ENCODE data around the gene GRXCR1. TPM values are rescaled to one million over a fixed set of nuclear protein-coding genes. Genes with fewer than 3 reads are reported as not detected.

Gene GRXCR1
- total and polyA plus RNA-seq, 2 experiments from 2014 or later: not detected

- peaks cover 31% of the 10 kb centered on the region; the same call in 2 of the 3 replicates for H3K36me3 Mint-ChIP-seq (ENCODE audit: low read depth)
- ATAC-seq (no peak), DNase-seq (ENCODE audit: low spot score) (no peak)
- peaks cover 2% of the 10 kb centered on the region for H3K27me3 Mint-ChIP-seq (ENCODE audit: insufficient read depth, low read depth, poor library complexity)
- H3K4me2 ChIP-seq: no peak overlapping the region
- no peaks in the 10 kb centered on the region for H4K20me1 ChIP-seq (replicated peaks; ENCODE audit: insufficient read depth)
- no peaks in the 10 kb centered on the region for H3K79me2 ChIP-seq (replicated peaks; ENCODE audit: insufficient read depth)
- H3K27me3 ChIP-seq (ENCODE audit: insufficient read depth): no peaks in the 10 kb centered on the region
- no peak overlapping the region for H3K27ac ChIP-seq (ENCODE audit: low read depth)
- no peak overlapping the region for H3K4me3 ChIP-seq
- H3K9me3 Mint-ChIP-seq: peaks cover 40% of the 10 kb centered on the region
- peaks cover under 1% of the 10 kb centered on the region; the same call in 1 of the 2 replicates for H3K36me3 ChIP-seq (ENCODE audit: insufficient read depth)
- no peak overlapping the region for H2AFZ ChIP-seq
- H3K4me1 ChIP-seq (ENCODE audit: insufficient read depth): no peaks in the 10 kb centered on the region
- TF ChIP-seq CREB1 (CRISPR knock-in tag; IDR thresholded peaks at IDR 0.05; ENCODE audit: low read depth) (no peak), JUNB (IDR thresholded peaks at IDR 0.05; ENCODE audit: unreplicated experiment) (no peak), STAT1 (IDR thresholded peaks at IDR 0.05; ENCODE audit: unreplicated experiment) (no peak), ZNF114 (CRISPR knock-in tag; IDR thresholded peaks at IDR 0.05) (no peak)
- H3K4me1 Mint-ChIP-seq: peaks cover 6% of the 10 kb centered on the region; the same call in 1 of the 3 replicates
- no peak overlapping the region for H3K27ac Mint-ChIP-seq
- no peaks in the 10 kb centered on the region for H3F3A ChIP-seq (replicated peaks; ENCODE audit: low read depth)
- no peak overlapping the region for H3K4me3 Mint-ChIP-seq
- H3K9me2 ChIP-seq (ENCODE audit: insufficient read depth): 0 out of 2 replicates have a peak, but pooled peaks cover 11% of the 10 kb centered on the region
Observed at GRCh38 chr4:43071069-43071468, 178.6 kb downstream of the GRXCR1 start.

Small RNAs within 50 kb of the gene (small RNA-seq; reads per million reads assigned to genes)
- gene RN7SKP82 (ENCODE audit: low replicate concordance): not detected

Other genes starting within 250 kb of the GRXCR1 start
- 28.7 and 66.3 TPM in 2 replicates for gene ATP8A1, start 235.6 kb upstream of the GRXCR1 start, total RNA-seq (2014; rRNA removed; shearing (Covaris generic))
- 6.8 and 6.9 TPM in 2 replicates for gene ATP8A1, start 235.6 kb upstream of the GRXCR1 start, polyA plus RNA-seq (2016; fragmentation: Nextera tagmentation; extraction: Ambion mirVana)